HEK293 (cell line): ENCODE data around the gene SEMA4D.

ENCODE experiments used
- CTCF ChIA-PET: fragments of 350-600 bp; formaldehyde crosslinking; extraction: SDS; loops from one replicate; lab custom pipeline; 2021; ENCODE audit warnings: antibody characterized with exemption; lab: Yijun Ruan, JAX
- POLR2A ChIA-PET: fragments of 300-600 bp; formaldehyde crosslinking; extraction: SDS; loops from one replicate; lab custom pipeline; 2020; ENCODE audit warnings: antibody characterized with exemption, inconsistent platforms; lab: Yijun Ruan, JAX
- H3K27ac ChIP-seq: fragments of 200-500 bp; sonication (Bioruptor generic); 2 replicates; pipeline ENCODE4 v1.5.1; 2014; ENCODE audit warnings: low read depth, low read length, control low read depth, inconsistent platforms; ENCODE audit errors: extremely low read depth
- H3K36me3 ChIP-seq, 2 experiments: fragments of 200-500 bp in 1 of 2; sonication (Bioruptor generic) in 1 of 2; 1 replicate in 1 of 2; 2 replicates in 1 of 2; pipeline ENCODE4 v1.5.1; 2014 to 2017; ENCODE audit warnings: inconsistent platforms in 2 of 2, low read length in 2 of 2; ENCODE audit not compliant: control insufficient read depth in 2 of 2, insufficient read depth in 1 of 2
- H3K4me1 ChIP-seq: fragments of 200-500 bp; sonication (Bioruptor generic); 2 replicates; pipeline ENCODE4 v1.5.1; 2014; ENCODE audit warnings: mild to moderate bottlenecking, low read length, inconsistent platforms; ENCODE audit not compliant: control insufficient read depth, insufficient read depth
- H3K4me3 ChIP-seq: 2 replicates; pipeline ENCODE4 v1.5.1; 2011; ENCODE audit warnings: low read depth, mild to moderate bottlenecking, control low read depth, low read length, moderate library complexity
- H3K9me3 ChIP-seq: fragments of 200-500 bp; sonication (Bioruptor generic); 2 replicates; pipeline ENCODE4 v1.5.1; 2014; ENCODE audit warnings: low read depth, low read length, inconsistent platforms; ENCODE audit not compliant: control insufficient read depth, insufficient read depth
- GLI4 ChIP-seq: fragments of 450-650 bp; formaldehyde crosslinking; IDR thresholded peaks from 2 replicates; pipeline ENCODE4 v1.5.1; 2016; ENCODE audit warnings: missing biosample characterization, missing genetic modification characterization
- GLIS1 ChIP-seq: fragments of 450-650 bp; formaldehyde crosslinking; IDR thresholded peaks from 2 replicates; pipeline ENCODE4 v1.5.1; 2016; ENCODE audit warnings: missing biosample characterization, missing genetic modification characterization
- GLIS2 ChIP-seq: fragments of 450-650 bp; formaldehyde crosslinking; IDR thresholded peaks from 2 replicates; pipeline ENCODE4 v1.5.1; 2016; ENCODE audit warnings: missing biosample characterization, missing genetic modification characterization
- HOXA7 ChIP-seq: sonication (generic); formaldehyde crosslinking; IDR thresholded peaks from 2 replicates; pipeline ENCODE4 v1.8.1; 2022; ENCODE audit warnings: missing genetic modification reagents, borderline replicate concordance
- REPIN1 ChIP-seq: fragments of 450-650 bp; formaldehyde crosslinking; IDR thresholded peaks from 2 replicates; pipeline ENCODE4 v1.5.1; 2017; ENCODE audit warnings: missing biosample characterization, missing genetic modification characterization, low read depth
- SP2 ChIP-seq: fragments of 450-650 bp; formaldehyde crosslinking; IDR thresholded peaks from 2 replicates; pipeline ENCODE4 v1.5.1; 2016; ENCODE audit warnings: missing biosample characterization, missing genetic modification characterization
- TCF7L2 ChIP-seq: IDR thresholded peaks from 2 replicates; pipeline ENCODE4 v1.6.1; 2011; ENCODE audit warnings: low read depth, mild to moderate bottlenecking, inconsistent platforms, low read length, moderate library complexity, borderline replicate concordance
- ZBTB44 ChIP-seq: fragments of 450-650 bp; IDR thresholded peaks from 2 replicates; pipeline ENCODE4 v1.5.1; 2018; ENCODE audit warnings: missing biosample characterization, mild to moderate bottlenecking, missing genetic modification characterization
- ZIC2 ChIP-seq: fragments of 450-650 bp; formaldehyde crosslinking; IDR thresholded peaks from 2 replicates; pipeline ENCODE4 v1.5.1; 2016; ENCODE audit warnings: missing biosample characterization, missing genetic modification characterization
- ZNF114 ChIP-seq: fragments of 450-650 bp; formaldehyde crosslinking; IDR thresholded peaks from 2 replicates; pipeline ENCODE4 v1.5.0; 2017; ENCODE audit warnings: missing biosample characterization, missing genetic modification characterization
- ZNF138 ChIP-seq: fragments of 450-650 bp; formaldehyde crosslinking; IDR thresholded peaks from 2 replicates; pipeline ENCODE4 v1.5.1; 2016; ENCODE audit warnings: missing biosample characterization, missing genetic modification characterization, borderline replicate concordance
- ZNF175 ChIP-seq: fragments of 450-650 bp; formaldehyde crosslinking; IDR thresholded peaks from 2 replicates; pipeline ENCODE4 v1.5.1; 2016; ENCODE audit warnings: missing biosample characterization, missing genetic modification characterization
- ZNF184 ChIP-seq: fragments of 450-650 bp; IDR thresholded peaks from 2 replicates; pipeline ENCODE4 v1.5.1; 2018; ENCODE audit warnings: missing biosample characterization, mild to moderate bottlenecking, missing genetic modification characterization
- ZNF324 ChIP-seq: fragments of 450-650 bp; formaldehyde crosslinking; IDR thresholded peaks from 2 replicates; pipeline ENCODE4 v1.5.1; 2016; ENCODE audit warnings: missing biosample characterization, missing genetic modification characterization
- ZNF350 ChIP-seq: fragments of 450-650 bp; formaldehyde crosslinking; IDR thresholded peaks from 2 replicates; pipeline ENCODE4 v1.5.0; 2017; ENCODE audit warnings: missing biosample characterization, mild to moderate bottlenecking, missing genetic modification characterization
- ZNF48 ChIP-seq: fragments of 450-650 bp; formaldehyde crosslinking; IDR thresholded peaks from 2 replicates; pipeline ENCODE4 v1.5.1; 2016; ENCODE audit warnings: missing biosample characterization, missing genetic modification characterization
- ZNF621 ChIP-seq: fragments of 450-650 bp; formaldehyde crosslinking; IDR thresholded peaks from 2 replicates; pipeline ENCODE4 v1.5.1; 2017; ENCODE audit warnings: missing biosample characterization, missing genetic modification characterization
- ZNF704 ChIP-seq: fragments of 450-650 bp; formaldehyde crosslinking; IDR thresholded peaks from 2 replicates; pipeline ENCODE4 v1.5.1; 2016; ENCODE audit warnings: missing biosample characterization, missing genetic modification characterization
- ZNF76 ChIP-seq: fragments of 450-650 bp; formaldehyde crosslinking; IDR thresholded peaks from 2 replicates; pipeline ENCODE4; 2016; ENCODE audit warnings: low read depth, missing biosample characterization, missing genetic modification characterization, borderline replicate concordance
- ZNF830 ChIP-seq: fragments of 450-650 bp; IDR thresholded peaks from 2 replicates; pipeline ENCODE4 v1.5.0; 2018; ENCODE audit warnings: missing biosample characterization, missing genetic modification characterization, low read depth, mild to moderate bottlenecking, moderate library complexity
- ZSCAN18 ChIP-seq: fragments of 450-650 bp; formaldehyde crosslinking; IDR thresholded peaks from 2 replicates; pipeline ENCODE4 v1.5.1; 2016; ENCODE audit warnings: missing biosample characterization, missing genetic modification characterization
- ZSCAN4 ChIP-seq: fragments of 450-650 bp; formaldehyde crosslinking; IDR thresholded peaks from 2 replicates; pipeline ENCODE4 v1.5.1; 2017; ENCODE audit warnings: missing biosample characterization, missing genetic modification characterization

The SEMA4D gene

GRCh38 chr9:89405826-89406225 lies 92.1 kb downstream of the SEMA4D start (continued):
- no peak for TF ChIP-seq ZNF704

- CTCF ChIA-PET = no interaction called here
- Histone ChIP-seq H3K4me1 (no peaks in the 10 kb centered on the region), H3K9me3 (no peaks in the 10 kb centered on the region)
- POLR2A ChIA-PET = interaction anchor here (0.6 kb wide), 1 partner anchor 47 kb away, joined by 3 read pairs; no protein-coding TSS in a partner anchor
- TF ChIP-seq HOXA7 (CRISPR knock-in tag) = no peak
- no peak for TF ChIP-seq SP2 (tag by site-specific recombination)
- TF ChIP-seq ZNF138 (tag by site-specific recombination) = no peak
- TF ChIP-seq ZNF830 (tag by site-specific recombination) = no peak
- no peak for TF ChIP-seq GLIS2
- TF ChIP-seq, all 188 proteins: peak for 0
- Histone ChIP-seq H3K4me3 (no peak overlapping the region), H3K36me3 (peaks cover 0 to 33% of the 10 kb centered on the region in 2 experiments; a peak in 1 of 3 replicates), H3K27ac (no peak overlapping the region)
Observed at GRCh38 chr9:89404074-89404473, 93.8 kb downstream of the SEMA4D start.

- ChIA-PET POLR2A (no interaction called here), CTCF (interaction anchor here (0.7 to 1.5 kb wide), 2 partner anchors 146 kb away, joined by 3 to 7 read pairs; no protein-coding TSS in a partner anchor)
- TF ChIP-seq ZNF175 (tag by site-specific recombination) = no peak
- TF ChIP-seq ZIC2 = no peak
- TF ChIP-seq SP2 (tag by site-specific recombination) = no peak
- TF ChIP-seq ZNF48 = no peak
- no peak for TF ChIP-seq GLI4 (tag by site-specific recombination)
- no peak for TF ChIP-seq REPIN1 (tag by site-specific recombination)
- TF ChIP-seq ZSCAN4 (tag by site-specific recombination) = no peak
- no peak for TF ChIP-seq ZSCAN18 (tag by site-specific recombination)
- TF ChIP-seq ZNF114 = no peak
- no peak for TF ChIP-seq TCF7L2
- TF ChIP-seq ZBTB44 (tag by site-specific recombination) = no peak
- TF ChIP-seq ZNF76 (tag by site-specific recombination) = no peak
- no peak for TF ChIP-seq ZNF184 (tag by site-specific recombination)
- TF ChIP-seq GLIS1 (tag by site-specific recombination) = no peak
- TF ChIP-seq ZNF621 (tag by site-specific recombination) = no peak
- no peak for TF ChIP-seq ZNF350 (tag by site-specific recombination)
- TF ChIP-seq ZNF324 = no peak
- Histone ChIP-seq H3K27ac (no peak overlapping the region), H3K36me3 (peaks cover 0 to 45% of the 10 kb centered on the region in 2 experiments; a peak in 1 of 3 replicates), H3K4me1 (no peaks in the 10 kb centered on the region), H3K9me3 (no peaks in the 10 kb centered on the region), H3K4me3 (no peak overlapping the region)
Observed at GRCh38 chr9:89402695-89403427, 95.1 kb downstream of the SEMA4D start.
